Nucleus accumbens (tissue), 56 donors: ENCODE results near the gene TEX26.
A peak's percentile ranks its signal among the peaks of the same experiment; 100 is the strongest.
"Not testable (repeated sequence)": the region's sequence is repeated elsewhere in the genome, so short reads cannot be mapped to it uniquely, and the experiment has no call there.

Source experiments
- DNase-seq, 56 donors: peaks; one replicate each; lab custom pipeline; 2025; lab: John Stamatoyannopoulos, UW

Gene TEX26

GRCh38 chr13:30918662-30919405 is 13.6 kb upstream of the TEX26 start:
- DNase-seq = no peak

- DNase-seq = no peak
Measured at GRCh38 chr13:30920162-30920909, 12.1 kb upstream of the TEX26 start.

GRCh38 chr13:30923418-30923817 is 9.0 kb upstream of the TEX26 start:
- DNase-seq = no peak

GRCh38 chr13:30924721-30925120 is 7.7 kb upstream of the TEX26 start:
- no peak for DNase-seq

GRCh38 chr13:30925429-30925828 is 7.0 kb upstream of the TEX26 start:
- no peak for DNase-seq

GRCh38 chr13:30926781-30927180 is 5.7 kb upstream of the TEX26 start:
- no peak for DNase-seq

- DNase-seq = not testable (repeated sequence)
Measured at GRCh38 chr13:30927188-30927587, 5.3 kb upstream of the TEX26 start.

GRCh38 chr13:30927595-30927994 is 4.9 kb upstream of the TEX26 start:
- no peak for DNase-seq

GRCh38 chr13:30928978-30929377 is 3.5 kb upstream of the TEX26 start:
- DNase-seq = no peak

GRCh38 chr13:30933354-30933670 is 856 bp downstream of the TEX26 start:
- DNase-seq = peak in 1 of 56 donors; percentile 42

GRCh38 chr13:30934381-30934780 is 1.9 kb downstream of the TEX26 start:
- no peak for DNase-seq

GRCh38 chr13:30934803-30935202 is 2.3 kb downstream of the TEX26 start:
- DNase-seq = no peak

GRCh38 chr13:30936971-30937370 is 4.5 kb downstream of the TEX26 start:
- no peak for DNase-seq

GRCh38 chr13:30943881-30944280 is 11.4 kb downstream of the TEX26 start:
- no peak for DNase-seq

- no peak for DNase-seq
Measured at GRCh38 chr13:30957258-30957943, 24.9 kb downstream of the TEX26 start.

- no peak for DNase-seq
Measured at GRCh38 chr13:30959678-30960077, 27.2 kb downstream of the TEX26 start.

- no peak for DNase-seq
Measured at GRCh38 chr13:30963791-30964190, 31.3 kb downstream of the TEX26 start.

GRCh38 chr13:30965380-30965779 is 32.9 kb downstream of the TEX26 start:
- no peak for DNase-seq

- no peak for DNase-seq
Measured at GRCh38 chr13:30966101-30966500, 33.6 kb downstream of the TEX26 start.

GRCh38 chr13:30968846-30969245 is 36.4 kb downstream of the TEX26 start:
- no peak for DNase-seq

GRCh38 chr13:30971575-30971974 is 39.1 kb downstream of the TEX26 start:
- no peak for DNase-seq
